Activated CD4-positive, CD25-positive, alpha-beta regulatory T cell (primary cell): ENCODE data around the gene CACYBP.
A peak's percentile ranks its signal among the peaks of the same experiment; 100 is the strongest.

Experiments used
- DNase-seq, 4 experiments: peaks; one replicate each; lab custom pipeline; 2025; lab: John Stamatoyannopoulos, UW

CACYBP gene

GRCh38 chr1:174971902-174972301 lies 27.8 kb upstream of the CACYBP start:
- no peak for DNase-seq

GRCh38 chr1:174974711-174975119 lies 25.0 kb upstream of the CACYBP start:
- DNase-seq, result no peak

GRCh38 chr1:174975764-174976163 lies 24.0 kb upstream of the CACYBP start:
- no peak for DNase-seq

GRCh38 chr1:174976436-174977108 lies 23.2 kb upstream of the CACYBP start:
- DNase-seq, result no peak

GRCh38 chr1:174982971-174983689 lies 16.6 kb upstream of the CACYBP start:
- peak in 2 of 4 experiments; percentile 8 to 29 for DNase-seq

- DNase-seq, result no peak
These were observed 14.8 kb upstream of the CACYBP start for GRCh38 chr1:174984952-174985351.

GRCh38 chr1:174988539-174988938 lies 11.2 kb upstream of the CACYBP start:
- no peak for DNase-seq

GRCh38 chr1:174988986-174989385 lies 10.8 kb upstream of the CACYBP start:
- DNase-seq, result no peak

GRCh38 chr1:174989536-174990220 lies 10.1 kb upstream of the CACYBP start:
- no peak for DNase-seq

- no peak for DNase-seq
These were observed 9.3 kb upstream of the CACYBP start for GRCh38 chr1:174990382-174990999.

GRCh38 chr1:174991473-174991872 lies 8.3 kb upstream of the CACYBP start:
- no peak for DNase-seq

- DNase-seq, result no peak
These were observed 4.6 kb upstream of the CACYBP start for GRCh38 chr1:174995121-174995520.

- no peak for DNase-seq
These were observed 3.8 kb upstream of the CACYBP start for GRCh38 chr1:174995916-174996315.

- no peak for DNase-seq
These were observed 3.3 kb upstream of the CACYBP start for GRCh38 chr1:174996476-174996875.

- no peak for DNase-seq
These were observed 2.7 kb upstream of the CACYBP start for GRCh38 chr1:174997041-174997440.

- DNase-seq, result peak in 3 of 4 experiments; percentile 4 to 16 (median 10)
These were observed 1.1 kb upstream of the CACYBP start for GRCh38 chr1:174998569-174999215.

GRCh38 chr1:174999216-174999935 lies 371 bp upstream of the CACYBP start:
- peak; percentile 94 to 98 (median 96) for DNase-seq

- DNase-seq, result no peak
These were observed 995 bp downstream of the CACYBP start for GRCh38 chr1:175000697-175001187.

- no peak for DNase-seq
These were observed 3.3 kb downstream of the CACYBP start for GRCh38 chr1:175002910-175003517.

GRCh38 chr1:175003521-175003920 lies 3.8 kb downstream of the CACYBP start:
- DNase-seq, result no peak
